GM21447 (cell line): ENCODE data around the gene KISS1R.

Experiments
- ATAC-seq: cut with Tn5 transposase; IDR thresholded peaks from one replicate; pipeline ENCODE4 v1.9.1; 2021; ENCODE audit not compliant: unreplicated experiment

Gene KISS1R

DNA sequence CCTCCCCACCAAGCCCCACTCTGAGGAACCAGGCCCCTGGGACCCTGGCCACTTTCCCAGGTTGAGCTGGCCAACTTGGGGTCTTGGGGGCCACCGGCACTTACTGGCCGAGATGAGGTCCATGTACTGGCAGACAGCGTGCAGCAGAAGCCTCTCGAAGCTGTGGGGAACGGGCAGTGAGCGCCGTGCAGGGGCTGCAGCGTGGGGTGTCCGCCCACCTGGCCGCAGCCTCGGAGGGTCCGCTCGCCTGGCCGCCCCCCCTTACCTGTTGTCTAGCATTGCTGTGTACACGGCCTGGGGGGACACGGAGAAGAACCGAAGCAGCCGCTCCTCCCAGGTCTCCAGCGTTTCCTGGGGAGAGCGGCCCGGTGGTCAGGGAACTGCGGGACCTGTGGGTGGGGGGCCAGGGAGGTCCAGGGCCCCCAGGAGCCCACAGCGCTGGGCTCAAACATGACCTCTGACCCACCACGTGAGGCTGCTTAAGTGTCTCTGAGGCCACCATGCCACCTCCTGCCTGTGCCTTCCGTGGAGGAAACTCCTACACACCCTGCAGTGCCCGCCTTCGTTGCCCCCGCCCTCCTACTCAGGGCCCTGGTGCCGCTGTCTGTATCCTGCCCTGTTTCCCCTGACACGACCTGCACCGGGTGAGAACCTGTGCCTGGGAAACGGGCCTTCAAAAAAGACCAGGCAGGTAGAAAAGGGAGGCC lies 17.6 kb upstream of the KISS1R start:
- ATAC-seq, result no peak

DNA sequence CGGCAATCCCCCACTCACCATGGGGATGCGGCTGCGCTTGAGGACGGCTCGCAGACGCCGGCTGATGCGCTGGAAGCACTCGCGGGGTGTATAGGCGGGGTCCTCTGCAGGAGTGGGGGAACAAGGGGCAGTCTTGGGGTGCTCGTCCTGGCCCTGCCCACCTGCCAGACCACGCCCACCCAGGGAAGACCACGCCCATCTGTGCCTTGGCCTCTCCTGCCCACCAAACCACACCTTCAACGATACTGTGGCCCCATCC lies 17.2 kb upstream of the KISS1R start:
- no peak for ATAC-seq

DNA sequence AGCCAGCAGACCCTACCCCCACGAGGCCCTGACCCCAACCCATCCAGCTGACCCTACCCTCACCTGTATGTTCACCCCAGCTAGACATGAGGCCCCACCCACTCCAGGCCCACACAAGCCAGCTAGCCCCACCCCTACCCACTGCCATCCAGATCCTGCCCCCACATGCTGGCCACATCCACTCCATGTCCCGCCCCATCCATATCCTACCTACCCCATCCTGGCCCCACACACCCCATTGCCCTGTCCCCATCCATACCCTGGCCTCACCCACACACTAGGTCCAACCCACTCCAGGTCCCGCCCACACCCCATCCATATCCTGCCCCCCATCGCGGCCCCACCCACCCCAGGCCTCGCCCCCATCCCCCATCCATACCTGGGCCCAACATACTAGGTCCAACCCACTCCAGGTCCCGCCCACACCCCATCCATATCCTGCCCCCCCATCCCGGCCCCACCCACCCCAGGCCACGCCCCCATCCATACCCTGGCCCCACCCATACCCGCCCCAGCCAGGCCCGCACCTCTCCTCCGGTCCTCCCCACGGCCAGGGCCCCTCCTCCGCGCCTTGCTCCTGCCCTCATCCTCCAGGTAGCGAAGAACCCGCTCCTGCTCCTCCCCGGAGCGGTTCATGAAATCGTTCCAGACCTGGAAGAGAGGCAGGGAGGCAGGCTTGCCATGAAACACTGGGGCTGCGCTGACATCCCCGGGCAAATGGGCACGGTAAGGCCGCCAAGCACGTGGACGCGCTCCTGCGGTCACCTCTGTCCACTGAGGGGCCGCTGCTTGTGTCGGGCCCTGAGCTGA lies 16.6 kb upstream of the KISS1R start:
- ATAC-seq, result no peak

DNA sequence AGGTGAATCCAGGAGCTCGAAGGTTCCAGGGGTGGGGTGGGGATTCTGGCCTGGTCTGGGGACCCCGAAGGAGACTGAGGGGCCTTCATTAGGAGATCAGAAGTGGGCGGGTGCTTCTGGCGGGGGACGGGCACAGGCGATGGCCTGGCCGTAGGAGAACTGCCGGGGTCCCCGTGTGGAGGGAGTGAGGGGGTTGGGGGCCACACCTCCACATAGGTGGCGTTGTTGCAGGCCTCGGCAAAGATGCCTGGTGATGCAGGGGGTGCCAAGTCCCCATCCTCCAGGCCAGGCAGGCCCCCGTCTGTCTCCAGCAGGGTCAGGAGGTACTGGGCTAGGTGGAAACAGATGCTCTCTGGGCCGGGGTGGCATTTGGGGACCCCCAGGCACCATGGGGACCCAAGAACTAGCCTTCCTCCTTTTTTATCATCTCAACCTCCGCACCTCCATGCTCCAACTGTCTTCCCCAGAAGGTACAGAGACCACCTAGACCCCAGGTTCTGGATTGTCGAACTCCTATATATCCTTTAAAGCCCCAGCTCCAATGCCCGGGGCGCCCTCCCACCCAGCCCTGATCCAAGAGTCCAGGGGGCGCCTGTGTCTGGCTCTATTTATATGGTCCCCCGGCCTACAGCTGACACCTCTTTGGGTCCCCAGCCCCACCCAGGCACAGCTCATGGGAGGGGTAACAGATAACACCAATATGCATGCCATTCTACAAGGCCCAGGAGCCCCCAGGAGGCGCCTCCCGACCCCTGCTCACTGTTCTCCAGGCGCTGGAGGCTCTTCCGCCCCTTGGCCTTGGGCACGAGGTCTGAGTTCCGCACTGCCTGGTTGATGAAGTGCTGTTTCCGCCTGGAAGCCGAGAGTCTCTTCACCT lies 15.7 kb upstream of the KISS1R start:
- no peak for ATAC-seq

DNA sequence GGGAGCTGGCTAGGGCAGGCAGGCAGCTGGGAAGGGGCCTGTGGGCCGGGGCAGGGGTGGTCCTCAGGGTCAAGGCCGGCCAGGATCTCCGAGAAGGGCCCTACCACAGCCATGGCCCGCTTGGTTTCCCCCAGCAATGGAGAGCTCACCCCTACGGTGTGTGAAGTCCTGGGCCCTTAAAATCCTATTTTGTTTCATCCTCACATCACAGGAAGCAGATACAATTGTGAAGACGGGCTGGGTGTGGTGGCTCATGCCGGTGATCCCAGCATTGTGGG lies 15.1 kb upstream of the KISS1R start:
- no peak for ATAC-seq

DNA sequence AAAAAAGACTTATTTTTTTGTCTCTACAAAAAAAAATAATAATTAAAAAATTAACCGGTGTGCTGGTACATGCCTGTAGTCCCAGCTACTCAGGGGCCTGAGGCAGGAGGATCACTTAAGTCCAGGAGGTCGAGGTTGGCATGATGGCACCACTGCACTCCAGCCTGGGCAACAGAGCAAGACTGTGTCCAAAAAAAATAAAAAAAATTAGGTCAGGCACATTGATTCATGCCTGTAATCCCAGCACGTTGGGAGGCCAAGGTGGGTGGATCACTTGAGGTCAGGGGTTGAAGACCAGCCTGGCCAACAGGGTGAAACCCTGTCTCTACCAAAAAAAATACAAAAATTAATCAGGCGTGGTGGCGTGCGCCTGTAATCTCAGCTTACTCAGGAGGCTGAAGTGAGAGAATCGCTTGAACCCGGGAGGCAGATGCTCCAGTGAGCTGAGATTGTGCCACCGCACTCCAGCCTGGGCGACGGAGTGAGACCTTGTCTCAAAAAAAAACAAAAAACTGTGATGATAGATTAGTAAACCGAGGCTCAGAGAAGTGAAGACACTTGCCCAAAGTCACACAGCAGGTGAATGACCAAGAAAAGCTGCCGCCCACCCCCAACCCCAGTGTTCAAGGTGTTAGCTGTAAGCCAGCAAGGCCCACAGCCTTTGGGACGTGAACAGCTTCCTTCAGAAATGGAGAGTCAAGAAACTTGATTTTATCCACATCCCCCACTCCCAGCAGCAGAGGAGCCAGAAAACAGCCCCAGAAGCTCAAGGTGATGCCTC lies 14.5 kb upstream of the KISS1R start:
- ATAC-seq, result no peak

DNA sequence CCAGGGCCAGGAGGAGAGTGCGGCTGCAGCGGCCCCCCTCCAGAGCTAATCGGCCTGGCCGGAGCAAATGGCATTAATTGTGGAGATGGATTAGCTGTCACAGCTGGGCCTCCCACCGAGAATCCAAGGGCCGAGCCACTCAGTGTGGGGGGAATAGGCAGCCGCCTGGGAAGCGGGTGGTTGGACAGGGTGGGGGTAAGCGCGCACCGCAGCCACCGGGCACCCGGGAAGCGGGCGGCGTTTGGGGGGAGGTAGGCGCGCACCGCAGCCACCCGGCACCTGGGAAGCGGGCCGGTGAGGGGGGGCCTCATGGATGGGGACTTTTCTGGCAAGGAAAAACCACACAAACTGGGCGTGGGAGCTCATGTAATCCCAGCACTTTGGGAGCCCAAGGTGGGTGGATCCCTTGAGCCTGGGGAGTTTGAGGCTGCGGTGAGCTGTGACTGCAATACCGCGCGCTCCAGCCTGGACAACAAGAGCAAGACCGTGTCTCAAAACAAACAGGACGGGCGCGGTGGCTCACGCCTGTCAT lies 13.8 kb upstream of the KISS1R start:
- ATAC-seq, result no peak

DNA sequence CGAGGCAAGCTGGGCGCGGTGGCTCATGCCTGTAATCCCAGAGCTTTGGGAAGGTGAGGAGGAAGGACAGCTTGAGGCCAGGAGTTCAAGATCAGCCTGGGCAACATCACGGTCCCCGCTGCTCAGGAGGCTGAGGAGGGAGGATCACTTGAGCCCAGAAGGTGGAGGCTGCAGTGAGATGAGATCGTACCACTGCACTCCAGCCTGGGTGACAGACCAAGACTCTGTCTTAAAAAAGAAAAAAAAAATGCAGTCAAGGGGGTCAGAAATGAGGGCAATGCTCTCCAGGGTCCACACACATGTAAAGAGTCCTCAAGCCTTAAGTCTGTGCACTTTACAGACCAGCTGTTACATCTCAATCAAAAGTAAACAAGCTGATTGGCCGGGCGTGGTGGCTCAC lies 12.6 kb upstream of the KISS1R start:
- no peak for ATAC-seq

DNA sequence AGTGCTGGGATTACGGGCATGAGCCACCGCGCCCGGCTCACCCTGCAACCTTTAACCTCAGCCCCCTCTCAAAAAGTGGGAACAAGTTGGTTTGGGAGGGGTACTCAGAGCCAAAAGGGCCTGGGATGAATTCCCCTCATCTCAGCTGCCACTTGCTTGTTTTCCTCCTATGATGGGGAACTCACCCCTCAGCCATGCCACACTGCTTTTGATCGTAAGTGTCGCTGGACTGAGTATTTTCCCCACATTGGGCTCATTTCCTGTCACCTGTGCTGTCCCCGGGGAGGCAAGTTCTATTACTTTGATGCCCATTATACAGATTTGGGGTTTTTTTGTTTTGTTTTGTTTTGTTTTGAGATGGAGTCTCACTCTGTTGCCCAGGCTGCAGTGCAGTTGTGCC lies 10.7 kb upstream of the KISS1R start:
- no peak for ATAC-seq

DNA sequence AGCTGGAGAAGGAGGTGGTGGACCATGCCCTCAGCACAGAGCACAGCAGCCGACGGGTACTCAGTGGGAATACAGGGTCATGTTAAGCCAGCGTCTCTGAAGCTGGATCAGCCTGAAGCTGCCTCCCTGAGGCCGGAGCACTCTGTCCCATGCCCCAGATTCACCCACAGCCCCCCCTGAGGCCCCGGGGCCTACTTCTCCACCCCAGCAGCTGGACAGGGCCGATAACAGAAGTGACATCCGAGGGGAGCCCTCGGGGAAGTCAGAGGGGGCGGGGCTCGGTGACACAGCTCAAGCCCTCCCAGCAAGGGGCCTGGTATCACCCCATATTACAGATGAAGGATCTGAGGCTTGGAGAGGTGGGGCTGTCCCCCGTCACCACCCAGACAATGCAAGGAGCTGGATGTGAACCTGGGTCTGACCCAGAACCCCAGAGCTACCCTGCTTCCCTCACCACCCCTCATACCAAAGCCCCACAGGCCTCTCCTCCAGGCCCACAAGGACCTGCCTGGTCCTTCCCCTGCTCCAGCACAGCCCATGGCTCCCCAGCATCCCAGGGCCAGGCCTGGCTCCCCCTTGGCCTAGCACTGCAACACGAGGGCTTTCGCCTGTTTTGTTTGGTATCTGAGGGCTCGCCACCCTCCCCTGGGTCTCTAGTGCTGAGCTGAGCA lies 9.8 kb upstream of the KISS1R start:
- no peak for ATAC-seq

DNA sequence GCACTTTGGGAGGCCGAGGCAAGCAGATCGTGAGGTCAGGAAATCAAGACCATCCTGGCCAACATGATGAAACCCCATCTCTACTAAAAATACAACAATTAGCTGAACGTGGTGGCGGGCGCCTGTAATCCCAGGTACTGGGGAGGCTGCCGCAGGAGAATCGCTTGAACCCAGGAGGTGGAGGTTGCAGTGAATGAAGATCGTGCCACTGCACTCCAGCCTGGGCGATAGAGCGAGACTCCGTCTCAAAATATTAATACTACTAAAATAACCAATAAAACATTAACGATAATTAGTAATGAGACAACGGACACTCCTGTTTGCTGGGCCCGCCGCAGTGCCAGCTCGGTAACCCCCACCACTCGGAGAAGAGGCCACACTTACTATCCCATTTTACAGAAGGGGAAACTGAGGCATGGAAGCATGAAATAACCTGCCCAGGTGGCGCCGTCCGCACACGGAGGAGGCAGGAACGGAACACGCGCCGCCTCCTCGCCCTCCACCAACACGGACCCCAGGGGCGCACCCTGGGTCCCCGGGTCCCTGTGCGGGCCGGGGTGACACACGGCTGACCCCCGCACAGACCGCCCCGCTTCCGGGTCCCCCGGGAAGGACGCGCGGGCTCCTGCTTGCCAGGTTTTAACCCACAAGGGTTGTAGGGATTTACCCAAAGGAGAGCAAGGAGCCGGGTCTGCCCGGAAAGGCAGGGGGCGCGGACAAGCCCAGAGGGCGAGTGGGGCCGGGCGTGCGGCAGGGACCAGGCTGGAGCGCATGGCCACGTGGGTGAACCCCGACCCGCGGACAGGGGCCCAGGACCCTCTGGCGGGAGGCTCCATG lies 5.7 kb upstream of the KISS1R start:
- ATAC-seq, result no peak

DNA sequence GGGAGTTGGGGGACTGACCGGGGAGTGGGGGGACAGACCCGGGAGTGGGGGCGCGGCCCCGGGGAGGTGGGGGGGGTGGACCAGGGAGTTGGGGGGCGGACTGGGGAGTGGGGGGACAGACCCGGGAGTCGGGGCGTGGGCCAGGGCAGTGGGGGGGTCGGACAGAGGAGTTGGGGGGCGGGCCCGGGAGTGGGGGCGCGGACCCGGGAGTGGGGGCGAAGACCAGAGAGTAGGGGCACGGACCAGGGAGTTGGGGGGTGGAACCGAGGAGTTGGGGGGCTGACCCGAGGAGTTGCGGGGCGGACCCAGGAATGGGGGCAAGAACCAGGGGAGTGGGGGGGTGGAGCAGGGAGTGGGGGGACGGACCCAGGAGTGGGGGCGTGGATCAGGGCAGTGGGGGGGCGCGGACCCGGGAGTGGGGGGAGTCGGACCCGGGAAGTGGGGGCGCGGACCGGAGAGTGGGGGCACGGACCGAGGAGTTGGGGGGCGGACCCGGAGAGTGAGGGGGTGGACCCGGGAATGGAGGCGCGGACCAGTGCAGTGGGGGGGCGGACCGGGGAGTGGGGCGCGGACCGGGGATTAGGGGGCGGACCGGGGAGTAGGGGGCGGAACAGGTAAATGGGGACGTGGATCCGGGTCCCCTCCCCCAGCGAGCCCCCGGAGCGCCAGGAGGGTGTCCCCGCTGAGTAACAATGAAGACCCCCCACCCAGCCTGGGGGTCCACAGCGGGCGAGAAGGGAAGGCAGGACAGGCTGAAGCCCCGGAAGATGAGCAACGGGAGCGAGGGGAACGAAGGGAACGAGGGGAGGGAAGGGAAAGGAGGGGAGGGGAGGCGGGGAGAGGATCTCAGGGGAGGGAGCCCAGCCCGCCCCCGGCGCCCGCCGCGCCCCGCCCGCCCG lies 4.7 kb upstream of the KISS1R start:
- no peak for ATAC-seq

DNA sequence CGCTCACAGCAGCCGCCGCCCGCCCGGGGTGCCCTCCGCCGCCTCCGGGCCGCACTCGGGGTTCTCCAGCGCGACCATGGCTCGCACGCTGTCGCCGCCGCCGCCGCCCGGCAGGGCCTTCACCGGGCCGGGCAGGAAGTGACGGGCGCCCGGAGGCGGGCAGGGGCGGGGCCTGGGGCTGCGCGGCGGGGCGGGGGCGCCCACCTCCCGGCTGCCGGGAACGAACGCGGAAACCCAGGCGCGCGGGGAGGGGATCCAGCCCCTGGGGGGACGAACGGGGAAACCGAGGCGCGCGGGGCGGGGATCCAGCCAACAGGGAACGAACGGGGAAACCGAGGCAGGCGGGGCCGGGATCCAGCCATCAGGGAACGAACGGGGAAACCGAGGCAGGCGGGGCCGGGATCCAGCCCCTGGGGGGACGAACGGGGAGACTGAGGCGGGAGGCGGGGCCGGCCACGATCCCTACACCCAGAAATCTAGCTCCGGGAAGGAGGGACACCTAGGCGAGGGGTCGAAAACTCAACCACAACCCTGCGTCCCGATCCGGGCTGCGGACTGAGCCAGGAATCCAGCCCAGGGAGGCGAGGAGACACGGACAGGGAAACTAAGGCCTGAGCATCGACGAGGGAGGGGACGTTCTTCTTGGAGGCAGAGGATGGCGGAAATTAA lies 3.9 kb upstream of the KISS1R start, which contains the start of gene R3HDM4:
Gene R3HDM4 (minus strand): TSS at position 140 of the 669 bp plus-strand sequence. CDS start 62 bp downstream, at position 78.
- no peak for ATAC-seq

DNA sequence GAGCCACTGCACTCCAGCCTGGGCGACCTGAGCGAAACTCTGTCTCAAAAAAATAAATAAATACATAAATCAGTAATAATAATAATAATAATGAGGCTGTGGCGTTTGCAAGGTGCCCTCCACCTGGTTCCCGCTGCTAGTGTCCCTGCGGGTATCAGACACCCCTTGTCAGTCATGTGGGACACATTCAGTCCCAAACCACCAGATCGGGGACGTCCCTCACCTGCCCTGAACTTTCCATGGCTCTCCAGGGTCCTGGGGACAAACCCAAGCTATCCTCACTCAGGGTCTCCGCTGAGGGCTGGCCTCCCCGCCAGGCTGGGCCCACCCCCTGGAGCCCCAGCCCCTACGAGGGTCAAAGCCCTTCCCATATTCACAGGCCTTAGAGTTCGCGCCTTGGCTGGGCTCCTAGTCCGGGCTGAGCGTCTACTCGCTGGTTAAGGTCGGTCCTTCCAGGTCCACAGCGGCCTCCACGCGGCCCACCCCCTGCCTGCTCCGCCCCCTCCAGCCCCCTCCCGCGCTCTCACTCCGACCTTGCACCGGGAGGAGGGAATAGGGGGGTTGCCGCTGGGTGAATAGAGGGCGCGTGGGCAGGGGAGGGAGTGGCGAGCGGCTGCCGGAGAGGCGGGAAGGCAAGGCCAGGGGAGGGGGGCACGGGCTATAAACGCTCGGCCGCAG lies 349 bp upstream of the KISS1R start:
- ATAC-seq, result no peak

DNA sequence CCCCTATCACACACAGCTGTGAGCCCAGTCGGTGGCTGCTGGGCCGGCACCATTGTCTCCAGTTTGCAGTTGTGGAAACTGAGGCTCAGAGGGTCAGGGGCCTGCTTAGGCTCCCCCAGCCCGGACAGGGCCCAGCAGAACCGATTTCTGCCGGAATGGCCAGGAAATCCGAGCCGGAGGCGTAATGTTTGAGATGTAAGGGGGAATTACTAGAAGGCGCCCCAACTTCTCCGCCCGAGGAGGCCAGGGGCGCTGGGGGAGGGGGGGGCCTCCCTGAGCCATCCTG lies 962 bp downstream of the KISS1R start:
- no peak for ATAC-seq

DNA sequence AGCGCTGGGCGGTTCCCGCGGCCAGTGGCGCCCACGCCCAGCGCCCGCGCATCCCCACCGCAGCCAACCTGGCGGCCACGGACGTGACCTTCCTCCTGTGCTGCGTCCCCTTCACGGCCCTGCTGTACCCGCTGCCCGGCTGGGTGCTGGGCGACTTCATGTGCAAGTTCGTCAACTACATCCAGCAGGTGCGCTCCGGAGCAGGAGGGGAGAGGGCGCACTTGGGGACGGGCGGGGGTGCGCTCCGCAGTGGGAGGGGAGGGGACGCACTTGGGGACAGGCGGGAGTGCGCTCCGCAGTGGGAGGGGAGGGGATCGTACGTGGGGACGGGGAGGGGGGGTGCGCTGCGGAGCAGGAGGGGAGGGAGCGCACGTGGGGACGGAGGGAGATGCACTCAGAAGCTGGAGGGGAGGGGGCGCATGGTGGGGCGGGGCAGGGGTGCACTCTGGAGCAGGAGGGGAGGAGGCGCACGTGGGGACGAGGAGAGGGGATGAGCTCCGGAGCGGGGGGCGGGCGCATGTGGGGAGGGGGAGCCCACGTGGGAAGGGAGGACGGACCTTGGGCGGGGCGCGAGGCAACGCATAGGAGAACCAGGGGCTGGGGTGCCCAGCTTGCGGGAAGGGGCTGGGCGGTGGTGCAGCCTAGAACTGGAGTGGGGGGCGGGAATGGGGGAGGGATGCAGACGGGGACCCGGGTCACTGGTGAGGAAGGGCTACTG lies 1.5 kb downstream of the KISS1R start:
- no peak for ATAC-seq
